ENCODE data around the gene MRPL48.

DNA sequence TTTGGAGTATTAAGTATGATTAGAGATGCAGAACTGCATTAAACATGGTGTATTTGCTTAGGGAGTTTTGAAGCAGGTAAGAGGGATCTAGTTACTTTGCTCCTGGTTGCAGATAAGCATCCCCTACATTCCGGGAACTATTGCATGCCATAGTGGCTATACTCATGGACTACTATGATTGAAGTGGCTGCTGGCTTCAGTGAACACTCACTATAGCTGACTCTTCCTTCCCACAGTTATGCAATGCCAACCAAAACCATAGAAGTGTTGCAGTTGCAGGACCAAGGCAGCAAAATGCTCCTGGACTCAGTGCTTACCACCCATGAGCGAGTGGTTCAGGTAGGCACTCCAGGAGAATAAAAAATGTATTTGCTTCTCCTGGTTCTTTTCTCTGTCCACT lies 72.0 kb downstream of the MRPL48 start:
- TF ChIP-seq, protein P1, sequence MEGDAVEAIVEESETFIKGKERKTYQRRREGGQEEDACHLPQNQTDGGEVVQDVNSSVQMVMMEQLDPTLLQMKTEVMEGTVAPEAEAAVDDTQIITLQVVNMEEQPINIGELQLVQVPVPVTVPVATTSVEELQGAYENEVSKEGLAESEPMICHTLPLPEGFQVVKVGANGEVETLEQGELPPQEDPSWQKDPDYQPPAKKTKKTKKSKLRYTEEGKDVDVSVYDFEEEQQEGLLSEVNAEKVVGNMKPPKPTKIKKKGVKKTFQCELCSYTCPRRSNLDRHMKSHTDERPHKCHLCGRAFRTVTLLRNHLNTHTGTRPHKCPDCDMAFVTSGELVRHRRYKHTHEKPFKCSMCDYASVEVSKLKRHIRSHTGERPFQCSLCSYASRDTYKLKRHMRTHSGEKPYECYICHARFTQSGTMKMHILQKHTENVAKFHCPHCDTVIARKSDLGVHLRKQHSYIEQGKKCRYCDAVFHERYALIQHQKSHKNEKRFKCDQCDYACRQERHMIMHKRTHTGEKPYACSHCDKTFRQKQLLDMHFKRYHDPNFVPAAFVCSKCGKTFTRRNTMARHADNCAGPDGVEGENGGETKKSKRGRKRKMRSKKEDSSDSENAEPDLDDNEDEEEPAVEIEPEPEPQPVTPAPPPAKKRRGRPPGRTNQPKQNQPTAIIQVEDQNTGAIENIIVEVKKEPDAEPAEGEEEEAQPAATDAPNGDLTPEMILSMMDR (IDR thresholded peaks at IDR 0.05; ENCODE audit: insufficient read depth, low read length, poor library complexity, severe bottlenecking): no peak
- no peak for TF ChIP-seq EZH2phosphoT487 (conservative IDR thresholded peaks at IDR 0.05; ENCODE audit: low read length)
